Cerebellar nuclear complex (tissue), 1 donor: ENCODE measurements around the gene HLX.

Experiments used
- DNase-seq, 2 experiments: peaks; one replicate each; lab custom pipeline; 2025; lab: John Stamatoyannopoulos, UW

The HLX gene

DNA sequence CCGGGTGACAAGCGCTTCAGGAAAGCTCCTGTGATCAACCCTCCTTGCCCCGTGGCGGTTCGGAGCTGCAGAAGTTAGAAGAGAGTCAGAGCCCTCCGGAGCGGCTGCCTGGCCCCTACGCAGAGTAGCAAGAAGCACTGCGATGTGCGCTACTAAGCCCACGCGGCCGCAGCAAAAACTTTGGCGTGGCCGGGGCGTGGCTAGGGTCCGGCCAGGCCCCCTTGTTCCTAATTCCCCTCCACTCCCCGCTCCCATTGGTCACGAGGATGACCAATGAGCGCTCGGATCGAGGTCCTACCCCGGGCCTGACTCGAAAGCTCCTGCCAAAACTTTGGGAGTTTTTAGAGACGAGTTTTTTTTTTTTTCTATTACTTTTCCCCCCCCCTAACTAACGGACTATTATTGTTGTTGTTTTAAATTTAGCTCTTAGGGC lies at the start of gene HLX:
Gene HLX, plus strand, starts transcription at position 368 of the 433 bp plus-strand sequence. CDS start 415 bp downstream, outside the sequence.
- DNase-seq: no peak

- DNase-seq: no peak
Observed at GRCh38 chr1:220833436-220833835, 45.8 kb upstream of the HLX start.

GRCh38 chr1:220834155-220834870 lies 44.9 kb upstream of the HLX start:
- no peak for DNase-seq

DNA sequence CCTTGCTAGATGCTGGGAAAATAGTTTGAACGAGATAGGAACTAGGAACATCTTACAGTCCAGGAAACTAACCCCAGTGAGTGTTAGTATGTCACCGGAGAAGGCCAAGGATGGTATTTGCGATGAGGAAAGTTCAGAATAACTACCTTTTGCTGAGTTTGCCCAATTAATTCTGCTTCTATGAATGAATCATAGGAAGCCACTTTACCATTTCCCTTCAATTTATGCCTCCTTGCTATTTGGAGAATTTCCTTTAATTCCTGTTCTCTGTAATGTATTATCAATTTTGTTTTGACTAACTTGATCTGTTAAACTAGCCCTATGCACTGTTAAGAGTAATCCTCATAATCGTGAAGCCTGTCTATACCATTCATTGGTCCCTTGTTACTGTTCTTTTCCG lies 40.7 kb upstream of the HLX start:
- no peak for DNase-seq

DNA sequence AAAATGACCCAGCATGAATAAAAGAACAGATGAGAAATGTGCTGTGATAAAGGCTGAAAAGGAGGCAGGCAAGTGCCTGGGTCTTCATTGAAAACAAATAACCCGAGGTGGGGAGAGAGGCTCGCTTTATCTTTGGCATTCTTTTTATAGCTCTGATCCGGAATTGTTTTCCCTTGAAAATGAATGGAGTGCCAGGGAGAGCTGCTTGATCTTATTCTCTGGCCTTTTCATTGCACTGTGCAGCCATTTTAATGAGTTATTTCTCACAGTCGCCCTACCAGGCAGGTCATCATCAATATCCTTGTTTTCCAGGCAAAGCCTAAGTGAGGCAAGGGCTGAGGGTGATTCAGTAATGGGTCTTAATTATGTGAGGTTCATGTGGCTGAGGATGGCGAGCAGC lies 39.8 kb upstream of the HLX start:
- no peak for DNase-seq

- no peak for DNase-seq
Observed at GRCh38 chr1:220841293-220841692, 38.0 kb upstream of the HLX start.

DNA sequence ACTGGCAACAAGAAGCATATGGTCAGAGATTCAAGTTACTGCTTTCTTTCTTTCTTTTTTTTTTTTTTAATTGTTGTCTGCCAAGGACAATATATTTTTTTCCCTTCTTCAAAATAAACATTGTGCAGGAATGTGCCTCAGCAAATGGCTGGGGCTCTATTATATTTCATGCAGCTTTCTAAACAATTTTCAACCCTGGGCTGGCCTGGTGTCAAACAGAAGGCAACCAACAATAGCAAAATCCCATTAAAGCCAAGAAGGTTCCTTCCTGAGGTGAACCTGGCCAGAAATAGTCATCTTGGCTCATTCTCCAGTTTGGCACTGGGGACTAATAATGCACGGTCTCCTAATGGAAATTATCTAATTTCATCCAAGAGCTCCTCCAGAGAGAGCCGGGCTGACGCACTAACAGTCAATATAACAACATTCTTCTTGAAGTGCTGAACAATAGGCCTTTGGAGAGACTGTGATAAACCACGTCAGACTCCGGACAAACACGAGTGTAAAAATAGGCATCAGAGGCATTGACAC lies 35.7 kb upstream of the HLX start:
- no peak for DNase-seq

- no peak for DNase-seq
Observed at GRCh38 chr1:220852408-220852807, 26.8 kb upstream of the HLX start.

- no peak for DNase-seq
Observed at GRCh38 chr1:220872296-220872695, 6.9 kb upstream of the HLX start.

DNA sequence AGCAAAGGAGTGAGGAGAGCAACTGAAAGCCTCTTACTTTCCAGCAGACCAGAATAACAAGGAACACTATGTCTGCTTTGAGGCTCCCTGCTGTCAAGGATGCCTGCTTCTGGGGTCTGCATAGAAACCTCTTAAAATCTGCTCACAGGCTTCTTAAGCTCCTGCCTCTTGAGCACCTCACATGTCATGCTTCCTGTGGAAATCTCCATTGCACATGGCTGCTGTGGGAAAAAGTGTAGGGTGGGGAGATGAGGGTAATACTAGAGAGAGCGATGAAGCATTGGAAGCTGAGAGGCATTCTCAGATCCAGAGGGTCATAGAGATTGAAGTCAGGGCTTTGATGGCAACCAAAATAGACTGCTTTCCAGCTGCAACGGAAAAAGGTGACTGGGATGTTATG lies 6.2 kb upstream of the HLX start:
- no peak for DNase-seq

DNA sequence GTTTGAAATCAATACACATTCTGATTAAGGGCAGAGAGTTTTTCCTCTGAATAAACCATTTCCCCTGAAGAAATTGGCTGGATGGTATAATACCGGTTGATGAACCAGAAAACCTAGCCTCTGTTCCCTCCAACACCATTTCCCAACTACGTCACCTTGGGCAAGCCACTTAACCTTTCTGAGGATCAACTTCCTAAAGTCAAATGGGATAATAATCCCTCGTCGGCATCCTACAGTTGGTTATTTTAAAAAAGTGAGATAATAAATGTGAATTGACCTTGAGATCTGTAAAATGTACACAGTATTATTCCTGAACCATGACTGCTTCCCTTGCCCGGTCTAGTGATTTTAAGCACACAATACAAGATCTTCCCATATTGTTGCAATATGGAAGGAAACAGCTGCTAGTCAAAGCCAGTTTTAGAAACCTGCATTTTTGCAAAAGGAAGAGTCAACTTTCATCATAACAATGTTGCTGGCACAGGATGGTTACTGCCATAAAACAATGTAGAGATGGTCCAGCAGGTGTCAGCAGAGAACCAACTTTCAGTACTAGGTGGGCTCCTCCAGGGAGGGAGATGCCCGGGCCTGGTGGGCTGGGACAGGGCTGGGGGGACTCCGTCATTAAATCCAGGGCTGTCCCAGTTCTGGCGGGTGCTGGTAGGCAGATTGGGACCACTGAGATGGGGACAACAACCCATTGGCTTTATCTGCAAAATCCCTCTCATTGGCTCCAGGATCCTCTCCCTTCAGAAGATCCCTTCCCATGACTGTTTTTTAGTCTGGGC lies 5.2 kb upstream of the HLX start:
- DNase-seq: no peak

DNA sequence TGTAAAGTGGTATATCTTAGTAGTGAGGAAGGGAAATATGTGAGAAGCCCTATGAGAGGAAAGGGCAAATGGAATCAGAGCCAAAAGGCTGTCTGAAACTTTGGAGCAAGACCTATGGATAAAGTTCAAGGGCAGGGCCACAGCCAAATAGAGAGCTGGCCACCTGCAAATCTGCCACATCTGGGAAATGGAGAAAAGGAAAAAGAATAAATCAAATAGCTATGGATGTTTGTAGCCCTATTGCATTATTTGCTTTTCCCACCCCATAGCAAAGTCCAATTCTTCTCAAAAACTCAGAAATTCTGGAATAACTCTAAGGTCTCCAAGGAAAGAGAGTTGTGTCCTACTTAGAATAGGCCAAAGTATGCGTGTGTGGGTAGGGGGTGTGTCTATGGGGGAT lies 4.0 kb upstream of the HLX start:
- no peak for DNase-seq

DNA sequence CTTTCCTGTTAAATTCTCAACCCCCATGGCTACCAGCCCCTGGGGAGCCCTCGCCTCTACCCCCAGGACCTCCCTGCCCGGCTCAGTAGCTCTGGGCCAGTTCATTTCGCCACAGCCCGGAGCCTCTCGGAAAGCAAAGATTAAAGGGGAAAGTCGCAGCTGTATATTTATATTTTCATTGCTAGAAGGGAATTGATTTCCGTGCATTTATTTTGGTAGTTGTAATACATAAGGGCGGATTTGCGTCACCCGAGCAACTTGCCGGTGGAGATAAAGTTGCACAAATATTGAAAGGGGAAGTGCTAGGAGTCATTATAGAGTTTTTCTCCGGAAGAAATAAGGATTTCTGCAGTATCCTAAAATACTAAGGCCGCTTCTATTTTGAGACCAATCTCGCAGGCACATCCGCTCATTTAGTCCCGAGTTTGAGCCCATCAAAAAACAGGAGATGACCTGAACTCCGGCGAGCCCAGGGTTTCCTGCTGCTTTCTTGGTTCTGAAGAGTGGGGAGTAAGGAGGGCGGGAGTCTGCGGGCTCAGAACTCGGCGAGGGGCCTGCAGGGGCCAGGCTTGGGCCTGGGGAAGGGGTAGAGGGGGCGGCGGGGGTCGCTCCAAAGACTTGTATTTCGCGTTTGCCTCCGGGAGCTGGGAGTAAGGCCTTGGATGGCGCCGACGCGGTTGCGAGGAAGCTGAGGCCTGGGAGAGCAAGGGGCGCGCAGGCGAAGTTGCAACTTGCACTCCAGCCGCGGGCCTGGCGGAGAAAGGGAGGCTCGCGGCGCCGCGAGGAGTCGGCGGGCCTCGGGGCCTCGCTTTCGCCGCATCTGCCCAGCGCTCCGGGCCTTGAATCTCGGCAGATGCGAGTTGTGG lies 2.5 kb upstream of the HLX start:
- DNase-seq: no peak

- DNase-seq: no peak
Observed at GRCh38 chr1:220877377-220878095, 1.7 kb upstream of the HLX start.

DNA sequence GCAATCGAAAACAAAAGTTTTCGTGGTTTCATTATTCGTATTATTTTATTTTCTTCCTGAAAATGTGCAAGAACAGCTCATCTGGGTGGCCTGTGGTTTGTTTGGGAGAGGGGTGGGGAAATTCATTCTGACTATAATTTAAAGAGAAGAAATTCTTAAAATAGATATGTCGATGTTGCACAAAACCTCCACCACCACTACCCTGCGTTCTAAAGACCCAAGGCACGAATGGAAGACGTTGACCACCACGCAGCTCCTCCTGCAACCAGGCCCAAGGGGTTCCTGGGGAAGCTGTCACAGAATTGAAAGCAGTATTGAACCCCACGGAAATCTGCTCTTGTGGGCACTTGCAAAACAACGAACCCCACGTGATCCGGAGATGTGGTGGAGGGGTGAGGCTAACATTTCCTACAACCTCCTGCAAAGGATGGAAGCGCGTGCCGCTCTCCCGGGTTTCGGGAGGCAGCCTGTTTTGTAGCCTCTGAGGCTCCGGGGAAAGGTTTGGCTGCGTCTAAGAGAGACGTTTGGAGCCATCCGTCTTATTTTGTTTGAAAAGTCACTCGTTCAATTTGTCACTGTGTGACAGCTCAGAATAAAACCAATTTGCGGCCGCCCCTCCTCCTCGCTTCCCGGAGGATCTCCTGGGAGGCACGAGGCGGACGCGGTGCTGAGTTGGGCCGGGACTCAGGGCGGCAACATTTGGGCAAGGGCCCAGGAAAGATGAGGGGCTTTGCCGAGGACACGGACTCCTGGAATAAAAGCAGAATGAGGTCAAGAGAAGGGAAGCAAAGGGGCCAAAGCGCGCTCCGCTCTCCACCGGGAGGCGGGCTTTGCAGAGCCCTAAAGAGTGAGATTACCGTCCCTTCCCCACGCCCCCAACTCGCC lies 810 bp upstream of the HLX start:
- no peak for DNase-seq

GRCh38 chr1:220879509-220880361 lies 492 bp downstream of the HLX start:
- DNase-seq: no peak

GRCh38 chr1:220880362-220880670 lies 1.1 kb downstream of the HLX start:
- DNase-seq: no peak

GRCh38 chr1:220880726-220881506 lies 1.7 kb downstream of the HLX start:
- no peak for DNase-seq
